IMR-90 (cell line): ENCODE data around the gene INPP5E. TPM values are rescaled to one million over a fixed set of nuclear protein-coding genes. Genes with fewer than 3 reads are reported as not detected.

ENCODE experiments used
- ATAC-seq: fragments of 200-7000 bp; cut with Tn5 transposase; 2 replicates; pipeline ENCODE4 v1.9.1; 2020; ENCODE audit warnings: low read depth, mild to moderate bottlenecking, moderate library complexity
- BruUV-seq: library from RNA; stranded (reverse); fragments of 400-500 nt; replicated peaks from 2 replicates; lab custom pipeline; 2021; lab: Mats Ljungman, UMichigan
- CTCF ChIA-PET: fragments of 300-600 bp; formaldehyde crosslinking; extraction: SDS; loops from one replicate; lab custom pipeline; 2021; ENCODE audit warnings: antibody characterized with exemption; lab: Yijun Ruan, JAX
- POLR2A ChIA-PET: fragments of 300-600 bp; sonication (Branson Sonifier 250); formaldehyde crosslinking; loops from one replicate; lab custom pipeline; 2022; ENCODE audit warnings: antibody characterized with exemption; ENCODE audit not compliant: unreplicated experiment; lab: Charles Lee
- DNase-seq: peaks from one replicate; pipeline ENCODE4 v3.0.0; 2013
- H2AFZ ChIP-seq: replicated peaks from 2 replicates; pipeline ENCODE3; 2013; ENCODE audit warnings: low read length, mild to moderate bottlenecking; ENCODE audit not compliant: poor library complexity
- H2AK5ac ChIP-seq: 2 replicates; pipeline ENCODE4 v1.6.1; 2013; ENCODE audit warnings: low read depth, low read length, inconsistent platforms
- H2AK9ac ChIP-seq: replicated peaks from 2 replicates; pipeline ENCODE3; 2013; ENCODE audit warnings: mild to moderate bottlenecking, low read depth, low read length, moderate library complexity; ENCODE audit not compliant: poor library complexity
- H2BK120ac ChIP-seq: 2 replicates; pipeline ENCODE4 v1.6.1; 2013; ENCODE audit warnings: low read depth, low read length, inconsistent platforms
- H2BK15ac ChIP-seq: 3 replicates; pipeline ENCODE4 v1.6.1; 2013; ENCODE audit warnings: low read depth, low read length, inconsistent platforms
- H2BK20ac ChIP-seq: 2 replicates; pipeline ENCODE4 v1.6.1; 2013; ENCODE audit warnings: low read depth, mild to moderate bottlenecking, inconsistent platforms, low read length, moderate library complexity
- H2BK5ac ChIP-seq: 2 replicates; pipeline ENCODE4 v1.6.1; 2013; ENCODE audit warnings: mild to moderate bottlenecking, low read depth, low read length, inconsistent platforms; ENCODE audit not compliant: poor library complexity, severe bottlenecking
- H3K14ac ChIP-seq: replicated peaks from 2 replicates; pipeline ENCODE4 v1.6.1; 2013; ENCODE audit warnings: low read depth, low read length, inconsistent platforms
- H3K18ac ChIP-seq: 2 replicates; pipeline ENCODE4 v1.6.1; 2013; ENCODE audit warnings: low read depth, low read length, control low read depth
- H3K23ac ChIP-seq: 2 replicates; pipeline ENCODE4 v1.6.1; 2013; ENCODE audit warnings: low read depth, low read length, inconsistent platforms
- H3K27ac ChIP-seq: 2 replicates; pipeline ENCODE4 v1.5.1; 2013; ENCODE audit warnings: mild to moderate bottlenecking, control low read depth, low read length; ENCODE audit not compliant: insufficient read depth
- H3K27me3 ChIP-seq: 2 replicates; pipeline ENCODE4 v1.6.1; 2013; ENCODE audit warnings: low read length; ENCODE audit not compliant: control insufficient read depth, insufficient read depth
- H3K36me3 ChIP-seq: 2 replicates; pipeline ENCODE4 v1.6.1; 2013; ENCODE audit warnings: low read length, mixed read lengths; ENCODE audit not compliant: control insufficient read depth, insufficient read depth
- H3K4ac ChIP-seq: 2 replicates; pipeline ENCODE4 v1.6.1; 2013; ENCODE audit warnings: low read depth, low read length, inconsistent platforms
- H3K4me1 ChIP-seq: 2 replicates; pipeline ENCODE4 v1.6.1; 2013; ENCODE audit warnings: low read length, mixed read lengths; ENCODE audit not compliant: control insufficient read depth, insufficient read depth
- H3K4me2 ChIP-seq: 2 replicates; pipeline ENCODE4 v1.6.1; 2013; ENCODE audit warnings: low read depth, mild to moderate bottlenecking, control low read depth, low read length, moderate library complexity
- H3K4me3 ChIP-seq: 2 replicates; pipeline ENCODE4 v1.5.1; 2013; ENCODE audit warnings: low read depth, mild to moderate bottlenecking, control low read depth, low read length, moderate library complexity; ENCODE audit not compliant: insufficient read depth
- H3K56ac ChIP-seq: 2 replicates; pipeline ENCODE4 v1.6.1; 2013; ENCODE audit warnings: low read length, inconsistent platforms; ENCODE audit not compliant: insufficient read depth; ENCODE audit errors: extremely low read depth
- H3K79me1 ChIP-seq, 2 experiments: 2 replicates each; pipeline ENCODE4 v1.6.1; 2013; ENCODE audit warnings: low read length in 2 of 2, inconsistent platforms in 1 of 2, low read depth in 1 of 2
- H3K9ac ChIP-seq: 2 replicates; pipeline ENCODE4 v1.6.1; 2013; ENCODE audit warnings: low read depth, low read length, control low read depth
- H3K9me1 ChIP-seq: 2 replicates; pipeline ENCODE4 v1.6.1; 2013; ENCODE audit warnings: low read length, inconsistent platforms; ENCODE audit not compliant: insufficient read depth
- H3K9me3 ChIP-seq: 2 replicates; pipeline ENCODE4 v1.6.1; 2013; ENCODE audit warnings: low read length; ENCODE audit not compliant: control insufficient read depth, insufficient read depth
- H4K20me1 ChIP-seq: 2 replicates; pipeline ENCODE4 v1.6.1; 2013; ENCODE audit warnings: low read length, inconsistent platforms; ENCODE audit not compliant: insufficient read depth
- H4K5ac ChIP-seq: 2 replicates; pipeline ENCODE4 v1.6.1; 2013; ENCODE audit warnings: mild to moderate bottlenecking, low read depth, low read length, control low read depth
- H4K8ac ChIP-seq, 2 experiments: 2 replicates each; pipeline ENCODE4 v1.6.1; 2013; ENCODE audit warnings: low read depth in 2 of 2, low read length in 2 of 2, control low read depth in 1 of 2, inconsistent platforms in 1 of 2
- H4K91ac ChIP-seq: 2 replicates; pipeline ENCODE4 v1.6.1; 2013; ENCODE audit warnings: low read depth, low read length, inconsistent platforms; ENCODE audit not compliant: insufficient read depth
- BHLHE40 ChIP-seq: fragments of 150-350 bp; IDR thresholded peaks from 2 replicates; pipeline ENCODE4 v1.6.1; 2016; ENCODE audit warnings: mild to moderate bottlenecking, low read depth, low read length
- CEBPB ChIP-seq: IDR thresholded peaks from 2 replicates; pipeline ENCODE4 v1.6.1; 2012; ENCODE audit warnings: low read depth, low read length, improper control_type of control experiment
- CHD1 ChIP-seq: IDR thresholded peaks from 2 replicates; pipeline ENCODE4 v1.6.1; 2012; ENCODE audit warnings: low read depth, low read length, improper control_type of control experiment
- FOS ChIP-seq: fragments of 150-350 bp; IDR thresholded peaks from 2 replicates; pipeline ENCODE4 v1.6.1; 2016; ENCODE audit warnings: low read depth, low read length
- MAFK ChIP-seq: IDR thresholded peaks from 2 replicates; pipeline ENCODE4 v1.6.1; 2012; ENCODE audit warnings: low read depth, low read length, improper control_type of control experiment
- MAZ ChIP-seq: IDR thresholded peaks from 2 replicates; pipeline ENCODE4 v1.6.1; 2012; ENCODE audit warnings: low read depth, mild to moderate bottlenecking, low read length, improper control_type of control experiment, moderate library complexity, borderline replicate concordance
- MXI1 ChIP-seq: IDR thresholded peaks from 2 replicates; pipeline ENCODE4 v1.6.1; 2012; ENCODE audit warnings: low read depth, mild to moderate bottlenecking, low read length, moderate library complexity, borderline replicate concordance
- NFE2L2 ChIP-seq: fragments of 150-350 bp; IDR thresholded peaks from 2 replicates; pipeline ENCODE4 v1.6.1; 2016; ENCODE audit warnings: low read depth, mild to moderate bottlenecking, low read length
- POLR2A ChIP-seq: IDR thresholded peaks from 2 replicates; pipeline ENCODE4 v1.6.1; 2012; ENCODE audit warnings: mild to moderate bottlenecking, low read depth, low read length
- RAD21 ChIP-seq: IDR thresholded peaks from 2 replicates; pipeline ENCODE4 v1.6.1; 2012; ENCODE audit warnings: low read length, improper control_type of control experiment
- RCOR1 ChIP-seq: IDR thresholded peaks from 2 replicates; pipeline ENCODE4 v1.6.1; 2012; ENCODE audit warnings: mild to moderate bottlenecking, low read length, improper control_type of control experiment; ENCODE audit not compliant: insufficient replicate concordance
- RFX5 ChIP-seq: IDR thresholded peaks from 2 replicates; pipeline ENCODE4 v1.8.0; 2012; ENCODE audit warnings: low read depth, mild to moderate bottlenecking, low read length, moderate library complexity
- SMC3 ChIP-seq: fragments of 150-350 bp; IDR thresholded peaks from 2 replicates; pipeline ENCODE4 v1.6.1; 2016; ENCODE audit warnings: low read depth, mild to moderate bottlenecking, antibody characterized with exemption, low read length, moderate library complexity
- WGBS, 2 experiments: methylation state at CpG; one replicate each; pipeline versions ENCODE4 v1.1.5 to v1.1.7; 2013; ENCODE audit warnings: missing lambda C conversion rate in 2 of 2; ENCODE audit not compliant: insufficient read length in 1 of 2; ENCODE audit errors: extremely low coverage in 2 of 2; 5-methylcytosine and 5-hydroxymethylcytosine counted together
- dilution Hi-C: fragments of 300-500 bp; cut with HindIII; formaldehyde crosslinking; loops from one replicate; pipeline ENCODE4 v1.14.3; 2018; ENCODE audit warnings: low sequenced_read_pairs; ENCODE audit not compliant: unreplicated experiment
- in situ Hi-C: fragments of 300-500 bp; cut with MboI; formaldehyde crosslinking; loops from 3 replicates; pipeline ENCODE4 v1.14.3; 2019; ENCODE audit warnings: low sequenced_read_pairs, inconsistent platforms, mixed read lengths
- intact Hi-C: fragments of 100-400 bp; cut with micrococcal nuclease; formaldehyde crosslinking; loops from 2 replicates; pipeline ENCODE4 v1.10.0; 2022
- polyA plus RNA-seq, 3 experiments: library from polyadenylated mRNA; depleted of rRNA; stranded (reverse); fragments of >200 nt; gene quantifications; 2 replicates each; pipeline ENCODE4 v1.2.3, GENCODE V29; 2012; ENCODE audit warnings: low replicate concordance in 1 of 3
- total RNA-seq: library from RNA; depleted of rRNA; stranded (reverse); fragments of >200 nt; gene quantifications from 2 replicates; pipeline ENCODE4 v1.2.3, GENCODE V29; 2012
- TF ChIP-seq, protein P1 (sequence below): conservative IDR thresholded peaks from 2 replicates; pipeline ENCODE4 v1.5.1; 2012; ENCODE audit warnings: mild to moderate bottlenecking, low read depth, low read length, improper control_type of control experiment
- TF ChIP-seq, protein P2 (sequence below): fragments of 150-350 bp; IDR thresholded peaks from 2 replicates; pipeline ENCODE4 v1.6.1; 2016; ENCODE audit warnings: low read depth, mild to moderate bottlenecking, low read length, moderate library complexity, borderline replicate concordance
- TF ChIP-seq, protein P3 (sequence below): fragments of 150-350 bp; IDR thresholded peaks from 2 replicates; pipeline ENCODE4 v1.6.1; 2017; ENCODE audit warnings: mild to moderate bottlenecking, antibody characterized with exemption, low read length, low read depth

Gene INPP5E
- total and polyA plus RNA-seq, 2 of the 4 experiments (the other 2 are of a cell fraction), result 1.6 to 9.4 TPM

DNA sequence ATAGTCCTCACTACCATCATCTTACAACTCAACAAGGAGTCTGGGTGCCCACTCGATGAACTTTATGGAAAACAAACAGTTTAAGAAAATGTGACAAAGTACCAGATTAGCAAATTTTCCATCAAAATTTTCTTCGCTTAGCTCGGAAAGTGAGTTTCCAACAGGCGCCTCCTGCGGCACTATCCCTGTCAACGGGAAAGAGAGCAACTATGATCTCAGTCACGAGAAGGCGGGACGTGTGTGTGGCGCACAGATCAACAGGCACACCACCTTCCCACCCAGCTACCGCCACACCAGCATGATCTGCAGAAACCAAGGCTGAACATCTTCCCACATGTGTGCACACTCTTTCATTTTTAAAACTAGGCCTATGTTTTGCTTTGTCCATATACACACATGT is 13.7 kb upstream of the INPP5E start:
- H2BK120ac ChIP-seq, result no peak overlapping the region
- WGBS, 2 experiments, result 95% methylated on average over 9 of the region's 11 CpGs; no CpG with 5 or more reads in 1 of the 2 experiments
- H3K27ac ChIP-seq, result no peak overlapping the region
- no peaks in the 10 kb centered on the region for H3K4me1 ChIP-seq
- intact Hi-C loops (no loop called here), dilution Hi-C loops (no loop called here), in situ Hi-C loops (no loop called here)
- no peak overlapping the region for H2AK5ac ChIP-seq
- no peak overlapping the region for H2BK15ac ChIP-seq
- peaks cover 77% of the 10 kb centered on the region for H3K36me3 ChIP-seq
- H3K79me1 ChIP-seq, result peaks cover 11 to 25% of the 10 kb centered on the region in 2 experiments; a peak in 2 of 4 replicates
- no peak overlapping the region for H4K5ac ChIP-seq
- no peaks in the 10 kb centered on the region for H3K27me3 ChIP-seq
- H2BK5ac ChIP-seq, result no peak overlapping the region
- POLR2A ChIA-PET, result no interaction called here
- ATAC-seq (no peak), DNase-seq (no peak)
- CTCF ChIA-PET, result no interaction called here
- no peak overlapping the region for H3K14ac ChIP-seq
- H3K4ac ChIP-seq, result no peak overlapping the region
- no peak overlapping the region for H3K23ac ChIP-seq
- no peaks in the 10 kb centered on the region for H3K9me3 ChIP-seq
- no peak overlapping the region for H2BK20ac ChIP-seq
- H3K56ac ChIP-seq, result no peak overlapping the region
- no TSS peak for BruUV-seq
- no peak overlapping the region for H4K8ac ChIP-seq
- no peak overlapping the region for H3K9ac ChIP-seq
- H4K91ac ChIP-seq, result no peak overlapping the region
- H3K9me1 ChIP-seq, result no peaks in the 10 kb centered on the region
- H4K20me1 ChIP-seq, result peaks cover 14% of the 10 kb centered on the region
- no peak overlapping the region for H3K4me2 ChIP-seq
- TF ChIP-seq MAZ (no peak), RFX5 (no peak), MAFK (no peak), CHD1 (no peak), CEBPB (no peak), FOS (no peak), RCOR1 (no peak), NFE2L2 (no peak), POLR2A (no peak), BHLHE40 (no peak), RAD21 (no peak), MXI1 (no peak), SMC3 (no peak)
- TF ChIP-seq, protein P1, sequence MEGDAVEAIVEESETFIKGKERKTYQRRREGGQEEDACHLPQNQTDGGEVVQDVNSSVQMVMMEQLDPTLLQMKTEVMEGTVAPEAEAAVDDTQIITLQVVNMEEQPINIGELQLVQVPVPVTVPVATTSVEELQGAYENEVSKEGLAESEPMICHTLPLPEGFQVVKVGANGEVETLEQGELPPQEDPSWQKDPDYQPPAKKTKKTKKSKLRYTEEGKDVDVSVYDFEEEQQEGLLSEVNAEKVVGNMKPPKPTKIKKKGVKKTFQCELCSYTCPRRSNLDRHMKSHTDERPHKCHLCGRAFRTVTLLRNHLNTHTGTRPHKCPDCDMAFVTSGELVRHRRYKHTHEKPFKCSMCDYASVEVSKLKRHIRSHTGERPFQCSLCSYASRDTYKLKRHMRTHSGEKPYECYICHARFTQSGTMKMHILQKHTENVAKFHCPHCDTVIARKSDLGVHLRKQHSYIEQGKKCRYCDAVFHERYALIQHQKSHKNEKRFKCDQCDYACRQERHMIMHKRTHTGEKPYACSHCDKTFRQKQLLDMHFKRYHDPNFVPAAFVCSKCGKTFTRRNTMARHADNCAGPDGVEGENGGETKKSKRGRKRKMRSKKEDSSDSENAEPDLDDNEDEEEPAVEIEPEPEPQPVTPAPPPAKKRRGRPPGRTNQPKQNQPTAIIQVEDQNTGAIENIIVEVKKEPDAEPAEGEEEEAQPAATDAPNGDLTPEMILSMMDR, result no peak
- TF ChIP-seq, protein P2, sequence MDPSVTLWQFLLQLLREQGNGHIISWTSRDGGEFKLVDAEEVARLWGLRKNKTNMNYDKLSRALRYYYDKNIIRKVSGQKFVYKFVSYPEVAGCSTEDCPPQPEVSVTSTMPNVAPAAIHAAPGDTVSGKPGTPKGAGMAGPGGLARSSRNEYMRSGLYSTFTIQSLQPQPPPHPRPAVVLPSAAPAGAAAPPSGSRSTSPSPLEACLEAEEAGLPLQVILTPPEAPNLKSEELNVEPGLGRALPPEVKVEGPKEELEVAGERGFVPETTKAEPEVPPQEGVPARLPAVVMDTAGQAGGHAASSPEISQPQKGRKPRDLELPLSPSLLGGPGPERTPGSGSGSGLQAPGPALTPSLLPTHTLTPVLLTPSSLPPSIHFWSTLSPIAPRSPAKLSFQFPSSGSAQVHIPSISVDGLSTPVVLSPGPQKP, result no peak
- TF ChIP-seq, protein P3, sequence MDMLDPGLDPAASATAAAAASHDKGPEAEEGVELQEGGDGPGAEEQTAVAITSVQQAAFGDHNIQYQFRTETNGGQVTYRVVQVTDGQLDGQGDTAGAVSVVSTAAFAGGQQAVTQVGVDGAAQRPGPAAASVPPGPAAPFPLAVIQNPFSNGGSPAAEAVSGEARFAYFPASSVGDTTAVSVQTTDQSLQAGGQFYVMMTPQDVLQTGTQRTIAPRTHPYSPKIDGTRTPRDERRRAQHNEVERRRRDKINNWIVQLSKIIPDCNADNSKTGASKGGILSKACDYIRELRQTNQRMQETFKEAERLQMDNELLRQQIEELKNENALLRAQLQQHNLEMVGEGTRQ, result no peak
- H3K18ac ChIP-seq, result no peak overlapping the region
- no peak overlapping the region for H2AFZ ChIP-seq
- no peak overlapping the region for H2AK9ac ChIP-seq
- H3K4me3 ChIP-seq, result no peak overlapping the region
